KBM-7 (cell line): ENCODE results near the gene OR6C70.
"Not testable (repeated sequence)": the region's sequence is repeated elsewhere in the genome, so short reads cannot be mapped to it uniquely, and the experiment has no call there.

Source experiments
- DNase-seq: peaks from one replicate; pipeline ENCODE4 v3.0.0-alpha.2; 2015
- in situ Hi-C: fragments of 300-500 bp; cut with MboI; formaldehyde crosslinking; loops from 2 replicates; pipeline ENCODE4 v1.14.3; 2020; ENCODE audit warnings: low sequenced_read_pairs, low pct_unique_long_range_greater_than_20kb, mixed read lengths

Gene OR6C70

DNA sequence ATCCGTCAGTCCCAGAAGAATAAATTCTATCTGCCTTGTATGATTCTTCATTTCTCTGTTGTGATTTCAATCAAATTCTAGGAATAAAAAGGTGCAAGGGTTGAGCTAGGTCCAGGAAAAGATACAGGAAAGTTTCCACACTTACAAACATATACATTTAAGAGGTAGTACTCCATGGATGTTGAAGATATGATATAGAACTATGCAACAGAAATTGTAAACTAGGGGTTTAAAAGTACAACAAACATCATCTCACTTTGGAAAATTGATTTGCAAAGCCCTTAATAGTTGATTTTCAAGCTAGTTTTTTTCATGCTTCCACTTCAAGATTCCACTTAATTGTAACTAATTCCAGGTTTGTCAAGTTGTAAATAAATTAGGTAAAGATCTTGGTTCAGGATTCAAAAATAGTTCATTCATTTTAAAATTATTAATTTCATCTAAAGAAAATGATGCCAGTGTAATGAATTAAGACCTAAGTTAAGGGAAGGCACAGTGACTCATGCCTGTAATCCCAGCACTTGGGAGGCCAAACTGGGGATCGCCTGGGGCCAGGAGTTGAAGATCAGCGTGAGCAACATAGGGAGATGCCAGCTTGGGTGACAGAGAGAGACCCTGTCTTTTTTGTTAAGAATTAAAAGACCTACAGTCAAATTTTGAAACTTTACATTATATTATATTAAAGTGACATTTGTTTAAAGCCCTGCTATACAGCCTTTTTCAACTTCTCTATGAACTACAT lies at the start of gene OR6C70:
Gene OR6C70, minus strand, starts transcription at position 51 of the 742 bp plus-strand sequence. Its CDS starts 0 bp downstream, at position 51.
- in situ Hi-C loops: no loop called here
- no peak for DNase-seq

DNA sequence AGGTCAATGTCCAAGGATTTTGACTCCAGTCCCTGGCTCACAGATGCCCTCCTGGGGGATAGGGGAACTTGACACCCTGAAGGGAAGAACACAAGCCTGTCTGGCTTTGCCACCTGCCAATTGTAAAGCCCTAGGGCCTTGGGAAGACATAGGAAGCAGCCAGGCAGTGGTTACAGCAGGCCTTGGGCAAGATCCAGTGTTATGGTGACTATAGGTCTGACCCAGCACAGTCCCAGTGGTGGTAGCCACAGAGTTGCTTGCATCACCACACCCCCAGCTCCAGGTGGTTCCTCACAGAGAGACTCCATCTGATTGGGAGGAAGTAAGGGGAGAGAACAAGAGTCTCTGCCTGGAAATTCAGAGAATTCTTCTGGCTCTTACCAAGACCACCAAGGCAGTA lies 46.5 kb upstream of the OR6C70 start:
- no peak for DNase-seq
- in situ Hi-C loops: no loop called here

DNA sequence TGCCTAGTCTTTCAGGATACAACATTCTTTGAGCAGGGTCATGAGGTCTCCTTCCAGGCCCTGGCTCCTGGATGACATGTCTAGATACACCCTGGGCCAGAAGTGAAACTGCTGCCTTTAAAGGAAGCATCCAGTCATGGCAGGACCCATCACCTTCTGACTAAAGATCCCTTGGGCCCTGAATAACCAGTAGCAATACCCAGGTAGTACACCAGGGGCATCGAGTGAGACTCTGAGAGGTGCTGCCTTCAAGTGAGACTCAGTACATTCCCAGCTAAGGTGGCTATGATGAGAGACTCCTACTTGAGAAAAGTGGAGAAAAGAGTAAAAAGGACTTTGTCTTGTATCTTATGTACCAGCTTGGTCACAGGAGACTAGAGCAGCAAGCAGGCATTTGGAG lies 45.8 kb upstream of the OR6C70 start:
- in situ Hi-C loops: no loop called here
- no peak for DNase-seq

DNA sequence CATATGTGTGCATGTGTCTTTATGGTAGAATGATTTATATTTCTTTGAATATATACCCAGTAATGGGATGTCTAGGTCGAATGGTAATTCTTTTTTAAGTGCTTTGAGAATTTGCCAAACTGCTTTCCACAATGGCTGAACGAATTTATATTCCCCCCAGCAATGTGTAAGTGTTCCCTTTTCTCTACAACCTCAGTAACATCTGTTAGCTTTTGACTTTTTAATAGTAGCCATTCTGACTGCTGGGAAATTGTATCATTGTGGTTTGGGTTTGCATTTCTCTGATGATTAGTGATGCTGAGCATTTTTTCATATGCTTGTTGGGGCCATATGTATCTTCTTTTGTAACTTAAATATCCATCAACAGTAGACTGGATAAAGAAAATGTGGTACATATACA lies 31.7 kb upstream of the OR6C70 start:
- in situ Hi-C loops: no loop called here
- DNase-seq: no peak

DNA sequence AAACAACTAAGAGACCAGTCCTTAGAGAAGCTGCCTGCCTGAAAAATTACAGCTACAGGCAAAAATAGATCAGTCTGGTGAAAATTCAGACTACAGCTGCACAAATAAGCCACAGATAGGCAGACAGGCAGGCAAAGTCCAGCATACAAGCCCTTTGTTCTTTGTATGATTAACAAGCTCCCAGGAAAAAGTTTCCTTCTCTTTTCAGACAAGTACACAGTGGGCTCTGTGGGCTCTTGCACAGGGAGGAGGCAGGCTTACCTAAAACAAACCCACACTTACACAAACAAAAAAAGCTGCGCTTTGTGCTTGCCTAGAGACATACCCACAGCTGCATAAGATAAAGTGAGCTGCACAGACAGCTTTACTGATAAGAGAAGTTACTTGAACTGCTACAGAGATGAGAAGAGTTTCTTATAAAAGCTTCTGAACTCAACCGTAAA lies 29.9 kb upstream of the OR6C70 start:
- DNase-seq: peak; percentile 76
- in situ Hi-C loops: no loop called here

GRCh38 chr12:55499231-55499630 lies 29.3 kb upstream of the OR6C70 start:
- in situ Hi-C loops: no loop called here
- no peak for DNase-seq

DNA sequence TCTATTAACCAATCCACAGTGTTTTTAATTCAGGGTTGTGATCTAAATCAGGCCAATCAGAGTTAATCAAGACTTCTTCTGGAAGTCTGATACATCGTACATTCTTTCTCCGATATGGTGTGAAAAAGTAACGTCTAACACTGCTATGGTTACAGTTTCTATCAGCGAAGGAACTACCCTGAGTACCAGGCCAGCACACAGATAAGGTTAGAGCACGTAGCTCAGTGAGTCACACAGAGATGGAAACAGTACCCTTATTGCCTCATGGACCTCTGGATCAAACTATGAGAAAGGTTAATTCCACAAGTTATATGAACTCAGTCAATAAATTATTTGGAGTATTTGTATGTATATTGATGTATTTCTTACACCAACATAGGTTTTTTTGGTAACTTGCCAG lies 25.6 kb upstream of the OR6C70 start:
- no peak for DNase-seq
- in situ Hi-C loops: no loop called here

DNA sequence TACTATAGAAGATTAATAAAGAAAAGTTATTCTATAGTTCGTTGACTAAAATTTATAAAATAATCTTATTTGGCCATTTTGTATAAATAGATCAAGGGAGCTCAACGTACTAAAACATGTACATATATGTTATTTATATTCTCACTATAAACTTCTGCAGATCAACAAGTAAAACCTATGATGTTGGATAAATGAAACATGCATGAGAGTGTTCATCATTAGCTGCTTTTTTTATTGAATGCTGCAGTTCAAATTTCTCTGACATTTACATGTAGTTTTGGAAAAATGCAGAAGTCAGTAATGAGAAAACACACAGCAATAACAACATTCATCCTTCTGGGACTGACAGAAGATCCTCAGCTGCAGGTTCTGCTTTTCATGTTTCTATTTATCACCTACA lies 22.1 kb upstream of the OR6C70 start, which contains the start of gene OR6C68:
Gene OR6C68, plus strand, starts transcription at position 301 of the 400 bp plus-strand sequence. Its CDS starts 0 bp downstream, at position 301.
- in situ Hi-C loops: no loop called here
- DNase-seq: no peak

- in situ Hi-C loops, DNase-seq: not testable (repeated sequence)
Measured at GRCh38 chr12:55484284-55484683, 14.3 kb upstream of the OR6C70 start.

- DNase-seq, in situ Hi-C loops: not testable (repeated sequence)
Measured at GRCh38 chr12:55479136-55479535, 9.2 kb upstream of the OR6C70 start.

DNA sequence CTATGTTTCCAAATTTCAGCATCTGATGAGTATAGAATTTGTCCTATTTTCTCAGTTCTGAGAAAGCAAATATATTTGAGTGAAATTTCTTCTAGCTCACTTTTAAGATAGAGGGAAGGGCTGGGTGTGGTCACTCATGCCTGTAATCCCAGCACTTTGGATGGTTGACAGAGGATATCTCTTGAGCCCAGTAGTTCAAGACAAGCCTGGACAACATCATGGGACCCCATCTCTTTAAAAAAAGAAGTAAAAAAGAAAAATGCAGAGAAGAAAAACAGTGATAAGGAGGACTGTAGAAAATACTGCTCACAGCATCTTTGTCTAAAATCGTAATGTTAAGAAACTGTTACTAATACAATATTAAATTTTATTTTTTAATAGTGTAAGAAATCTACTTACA lies 2.3 kb upstream of the OR6C70 start:
- no peak for DNase-seq
- in situ Hi-C loops: no loop called here

DNA sequence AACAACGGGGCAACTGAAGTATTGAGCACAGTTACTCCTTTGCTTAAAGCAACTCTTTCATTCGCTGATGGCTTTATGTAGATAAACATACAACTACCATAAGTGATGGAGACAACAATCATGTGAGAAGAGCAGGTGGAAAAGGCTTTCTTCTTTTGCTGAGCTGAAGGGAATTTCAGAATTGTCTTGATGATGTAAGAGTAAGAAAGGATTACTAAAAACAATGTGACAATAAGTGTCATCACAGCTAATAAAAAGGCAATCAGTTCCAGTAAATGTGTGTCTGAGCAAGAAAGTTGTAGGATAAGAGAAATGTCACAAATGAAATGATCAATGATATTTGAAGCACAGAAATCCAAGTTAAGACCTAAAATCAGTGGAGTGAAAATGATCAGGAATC lies 647 bp downstream of the OR6C70 start:
- in situ Hi-C loops: no loop called here
- no peak for DNase-seq

GRCh38 chr12:55467836-55468235 lies 2.1 kb downstream of the OR6C70 start:
- no peak for DNase-seq
- in situ Hi-C loops: no loop called here

DNA sequence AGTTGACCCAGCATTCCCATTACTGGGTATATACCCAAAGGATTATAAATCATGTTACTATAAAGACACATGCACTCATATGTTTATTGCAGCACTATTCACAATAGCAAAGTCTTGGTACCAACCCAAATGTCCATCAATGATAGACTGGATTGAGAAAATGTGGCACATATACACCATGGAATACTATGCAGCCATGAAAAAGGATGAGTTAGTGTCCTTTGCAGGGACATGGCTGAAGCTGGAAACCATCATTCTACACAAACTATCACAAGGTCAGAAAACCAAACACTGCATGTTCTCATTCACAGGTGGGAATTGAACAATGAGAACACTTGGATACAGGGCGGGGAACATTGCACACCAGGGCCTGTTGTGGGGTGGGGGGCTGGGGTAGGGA lies 5.0 kb downstream of the OR6C70 start:
- in situ Hi-C loops: not testable (repeated sequence)

GRCh38 chr12:55448825-55449224 lies 21.1 kb downstream of the OR6C70 start:
- in situ Hi-C loops: no loop called here
- no peak for DNase-seq

More for the DNA sequence above, 5.0 kb downstream of the OR6C70 start:
- DNase-seq: not testable (repeated sequence)

DNA sequence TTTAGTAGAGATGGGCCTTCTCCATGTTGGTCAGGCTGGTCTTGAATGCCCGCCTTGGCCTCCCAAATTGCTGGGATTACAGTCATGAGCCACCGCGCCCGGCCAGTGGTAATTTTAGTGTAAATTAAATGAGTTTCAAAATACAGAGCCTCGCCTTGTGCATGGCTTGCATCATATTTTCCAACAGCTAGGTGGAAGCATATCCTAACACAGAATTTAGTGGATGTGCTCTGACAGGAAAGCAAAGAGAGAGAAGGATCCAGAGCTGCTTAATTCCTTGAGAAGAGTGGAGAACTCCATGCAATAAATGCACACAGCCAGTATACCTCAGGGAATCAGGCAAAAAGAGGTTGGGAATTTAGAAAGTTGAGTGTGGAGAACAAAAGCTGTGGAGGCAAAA lies 23.6 kb downstream of the OR6C70 start:
- peak; percentile 70 for DNase-seq
- in situ Hi-C loops: no loop called here

- no peak for DNase-seq
- in situ Hi-C loops: no loop called here
Measured at GRCh38 chr12:55445357-55445756, 24.6 kb downstream of the OR6C70 start.

DNA sequence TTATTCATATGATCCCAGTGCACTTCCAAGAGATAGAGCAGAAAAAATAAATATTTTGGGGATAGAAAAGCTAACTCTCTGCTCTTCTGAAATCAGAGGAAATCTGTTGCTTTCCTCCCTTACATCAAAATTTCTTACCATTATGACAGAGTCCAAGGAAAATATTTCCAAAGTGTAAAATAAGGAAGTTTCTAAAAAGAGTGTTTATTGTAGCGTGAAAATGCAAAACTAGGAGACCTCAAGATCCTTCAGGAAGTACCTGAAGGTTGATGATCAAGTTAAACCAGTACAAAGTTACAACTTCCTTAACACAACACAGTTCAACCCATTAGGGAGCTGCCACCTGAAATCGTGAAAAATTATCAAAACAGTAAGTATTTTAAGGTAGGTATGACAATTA lies 26.2 kb downstream of the OR6C70 start, which contains the start of gene OR6C2:
Gene OR6C2, plus strand, starts transcription at position 301 of the 400 bp plus-strand sequence. CDS start 8,138 bp downstream, outside the sequence.
- peak; percentile 38 for DNase-seq

GRCh38 chr12:55441233-55441632 lies 28.7 kb downstream of the OR6C70 start:
- in situ Hi-C loops, DNase-seq: not testable (repeated sequence)

More for the DNA sequence above, 26.2 kb downstream of the OR6C70 start, which contains the start of gene OR6C2:
- in situ Hi-C loops: no loop called here

DNA sequence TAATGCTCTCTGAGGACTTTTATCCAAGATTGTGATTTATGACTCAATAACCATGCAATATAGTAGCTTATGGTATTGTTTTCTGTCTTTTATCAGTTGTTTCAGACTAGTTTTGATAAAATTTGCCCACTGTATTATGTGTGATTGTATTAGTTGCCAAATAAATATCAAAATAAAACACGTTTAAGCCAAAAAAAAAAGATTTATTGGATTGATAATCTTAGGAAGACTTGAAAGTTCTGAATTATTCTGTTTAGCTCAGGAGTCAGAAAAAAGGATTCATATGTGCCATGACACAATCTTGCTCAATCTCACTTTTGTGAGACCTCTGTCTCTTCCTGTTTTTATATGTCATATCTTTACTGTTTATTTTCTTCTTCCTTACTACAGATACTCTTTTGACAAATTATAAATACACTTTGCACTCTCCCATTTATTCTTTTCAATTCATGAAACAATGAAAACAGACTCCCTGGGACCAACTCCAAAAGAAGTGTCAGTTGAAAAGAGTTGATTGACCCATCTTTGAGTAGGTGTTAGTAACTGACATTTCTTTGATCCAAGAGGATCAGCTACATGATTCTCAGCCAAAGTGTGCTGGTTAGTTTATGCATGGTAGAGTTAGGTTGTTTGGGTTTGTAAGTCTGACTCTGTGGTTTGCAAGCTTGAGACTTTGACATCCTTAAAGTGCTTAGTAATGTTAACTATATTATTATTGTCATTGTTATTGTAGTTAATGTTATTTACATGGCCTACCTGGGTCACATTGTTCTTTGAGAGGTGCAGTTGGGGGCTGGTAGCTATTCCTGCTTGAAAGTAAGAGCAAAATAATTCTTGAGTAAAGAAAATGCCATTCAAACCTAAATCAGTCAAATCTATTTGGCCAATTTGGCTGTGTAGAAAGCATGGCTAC lies 41.4 kb downstream of the OR6C70 start:
- in situ Hi-C loops: no loop called here
- DNase-seq: no peak
